HG03139 (cell line): ENCODE measurements around the gene LILRA2.
"Not testable (repeated sequence)": the region's sequence is repeated elsewhere in the genome, so short reads cannot be mapped to it uniquely, and the experiment has no call there.

Experiments used
- ATAC-seq: cut with Tn5 transposase; IDR thresholded peaks from one replicate; pipeline ENCODE4 v1.9.1; 2021; ENCODE audit not compliant: unreplicated experiment

Gene LILRA2

GRCh38 chr19:54570316-54570715, 3.3 kb upstream of the LILRA2 start:
- ATAC-seq, result no peak

GRCh38 chr19:54571715-54572615, 1.6 kb upstream of the LILRA2 start:
- ATAC-seq, result not testable (repeated sequence)

GRCh38 chr19:54572696-54573311, 786 bp upstream of the LILRA2 start:
- no peak for ATAC-seq

GRCh38 chr19:54574051-54574450, 461 bp downstream of the LILRA2 start:
- no peak for ATAC-seq

GRCh38 chr19:54574527-54575056, 1.0 kb downstream of the LILRA2 start:
- ATAC-seq, result no peak

GRCh38 chr19:54575205-54575604, 1.6 kb downstream of the LILRA2 start:
- not testable (repeated sequence) for ATAC-seq

GRCh38 chr19:54576411-54576976, 2.9 kb downstream of the LILRA2 start:
- ATAC-seq, result no peak

- no peak for ATAC-seq
Measured at GRCh38 chr19:54577334-54577733, 3.7 kb downstream of the LILRA2 start.

GRCh38 chr19:54578268-54578667, 4.7 kb downstream of the LILRA2 start:
- not testable (repeated sequence) for ATAC-seq

GRCh38 chr19:54586397-54586796, 12.8 kb downstream of the LILRA2 start:
- ATAC-seq, result no peak

- no peak for ATAC-seq
Measured at GRCh38 chr19:54587026-54587425, 13.4 kb downstream of the LILRA2 start.

- not testable (repeated sequence) for ATAC-seq
Measured at GRCh38 chr19:54593445-54593844, 19.9 kb downstream of the LILRA2 start, which contains the start of gene LILRA1. Gene LILRA1, plus strand, starts transcription at chr19:54593632. Its CDS starts 613 bp downstream, at chr19:54594245.

GRCh38 chr19:54593931-54594626, 20.5 kb downstream of the LILRA2 start:
- ATAC-seq, result not testable (repeated sequence)

GRCh38 chr19:54594737-54595136, 21.1 kb downstream of the LILRA2 start:
- ATAC-seq, result no peak

GRCh38 chr19:54595680-54596436, 22.3 kb downstream of the LILRA2 start:
- ATAC-seq, result not testable (repeated sequence)

- no peak for ATAC-seq
Measured at GRCh38 chr19:54600212-54600611, 26.6 kb downstream of the LILRA2 start.

GRCh38 chr19:54606230-54606629, 32.6 kb downstream of the LILRA2 start:
- ATAC-seq, result no peak

GRCh38 chr19:54606891-54607784, 33.5 kb downstream of the LILRA2 start:
- no peak for ATAC-seq

GRCh38 chr19:54607785-54608150, 34.2 kb downstream of the LILRA2 start:
- ATAC-seq, result no peak
